ENCODE results near the gene GNB1L. TPM values are rescaled to one million over a fixed set of nuclear protein-coding genes. Genes with fewer than 3 reads are reported as not detected.

GNB1L gene
- total and polyA plus RNA-seq, 9 of the 15 experiments (the other 6 are each of a cell fraction or from before 2014, with no cell fraction given): 0.56 to 50.5 (median 10.2) TPM

GRCh38 chr22:19761725-19762567 is 92.7 kb downstream of the GNB1L start (continued):
- TF ChIP-seq ILK (tag; IDR thresholded peaks at IDR 0.05; ENCODE audit: borderline replicate concordance, low read depth) (no peak), OTX1 (CRISPR knock-in tag; IDR thresholded peaks at IDR 0.05) (no peak), XRCC5 (IDR thresholded peaks at IDR 0.05; ENCODE audit: low read depth, low read length) (no peak), GABPB2 (CRISPR knock-in tag; conservative IDR thresholded peaks at IDR 0.05) (0 out of 2 replicates have a peak, but pooled peaks have one; percentile 7), RUNX1 (IDR thresholded peaks at IDR 0.05; ENCODE audit: low read depth) (peak; percentile 65; the same call in 1 of the 2 replicates), TAF1 (IDR thresholded peaks at IDR 0.05; ENCODE audit: control insufficient read depth, extremely low read depth, insufficient read depth, low read length, severe bottlenecking) (peak; percentile 20), ZBTB40 (IDR thresholded peaks at IDR 0.05) (peak; percentile 51; the same call in 1 of the 2 replicates), ZBTB40 (CRISPR knock-in tag; IDR thresholded peaks at IDR 0.05) (peak; percentile 59; the same call in 1 of the 2 replicates), ARNT (IDR thresholded peaks at IDR 0.05) (no peak), RBBP5 (IDR thresholded peaks at IDR 0.05; ENCODE audit: borderline replicate concordance, insufficient read depth, low read length, poor library complexity, severe bottlenecking) (peak; percentile 69), ERF (CRISPR knock-in tag; IDR thresholded peaks at IDR 0.05) (peak; percentile 65; the same call in 1 of the 2 replicates), SAP30 (IDR thresholded peaks at IDR 0.05; ENCODE audit: borderline replicate concordance, insufficient read depth, low read depth, low read length, poor library complexity, severe bottlenecking) (peak; percentile 35), FOXK2 (conservative IDR thresholded peaks at IDR 0.05 in 1 of 2, IDR thresholded peaks at IDR 0.05 in 1 of 2; ENCODE audit: low read depth in 2 of 2) (peak in 1 of 2 experiments; percentile 57; a peak in 1 of 4 replicates), KAT2B (IDR thresholded peaks at IDR 0.05; ENCODE audit: low read depth, low read length) (peak; percentile 13), RB1 (IDR thresholded peaks at IDR 0.05; ENCODE audit: low read depth) (peak; percentile 21), POLR2G (IDR thresholded peaks at IDR 0.05; ENCODE audit: low read depth, low read length) (no peak)
